Measurements from ENCODE around the gene AGPAT1.

Gene AGPAT1

GRCh38 chr6:32123681-32124080 lies 52.2 kb downstream of the AGPAT1 start:
- FAIRE-seq (no peak), DNase-seq (ENCODE audit: insufficient read length, low spot score) (no peak)
- no peak for TF ChIP-seq POLR2A (IDR thresholded peaks at IDR 0.05; ENCODE audit: low read depth, low read length)

GRCh38 chr6:32120573-32121059 lies 55.3 kb downstream of the AGPAT1 start:
- no peak for TF ChIP-seq POLR2A (IDR thresholded peaks at IDR 0.05; ENCODE audit: low read depth, low read length)
- FAIRE-seq = no peak
- no peak for DNase-seq (ENCODE audit: insufficient read length, low spot score)

- peak; percentile 65 for FAIRE-seq
- TF ChIP-seq POLR2A (IDR thresholded peaks at IDR 0.05; ENCODE audit: low read depth, low read length) = no peak
- DNase-seq (ENCODE audit: insufficient read length, low spot score) = peak; percentile 71
These were observed 56.9 kb downstream of the AGPAT1 start for GRCh38 chr6:32118782-32119628.

Data from H54 (cell line).